Spleen (tissue), 11 donors: ENCODE results near the gene EVI5L. TPM values are rescaled to one million over a fixed set of nuclear protein-coding genes. Genes with fewer than 3 reads are reported as not detected.

Experiments used
- DNase-seq: peaks from one replicate; pipeline ENCODE4 v3.0.0-alpha.2; 2020
- H3K27ac ChIP-seq, 8 donors: fragments of 200-600 bp; sonication (generic) in 7 of 8; 1 replicate in 4 of 8; 2 replicates in 4 of 8; pipeline versions ENCODE4 v1.5.0 to v1.8.0; 2016 to 2021; ENCODE audit warnings: inconsistent platforms in 4 of 8, mild to moderate bottlenecking in 4 of 8, moderate library complexity in 1 of 8
- H3K27me3 ChIP-seq, 7 donors: fragments of 200-600 bp; sonication (generic) in 6 of 7; replicated peaks in 1 of 7; 1 replicate in 4 of 7; 2 replicates in 3 of 7; pipeline versions ENCODE4 v1.5.0 to v1.8.0; 2016 to 2021; ENCODE audit warnings: inconsistent platforms in 3 of 7, mild to moderate bottlenecking in 1 of 7
- H3K36me3 ChIP-seq, 6 donors: fragments of 200-600 bp; sonication (generic) in 5 of 6; 1 replicate in 4 of 6; 2 replicates in 2 of 6; pipeline versions ENCODE4 v1.5.0 to v1.8.0; 2016 to 2021; ENCODE audit warnings: inconsistent platforms in 2 of 6
- H3K4me1 ChIP-seq, 6 donors: fragments of 200-600 bp; sonication (generic) in 5 of 6; 1 replicate in 3 of 6; 2 replicates in 3 of 6; pipeline versions ENCODE4 v1.5.0 to v1.8.0; 2016 to 2021; ENCODE audit warnings: inconsistent platforms in 3 of 6
- H3K4me3 ChIP-seq, 8 donors: fragments of 200-600 bp; sonication (generic) in 7 of 8; 1 replicate in 4 of 8; 2 replicates in 4 of 8; pipeline versions ENCODE4 v1.5.0 to v1.8.0; 2016 to 2021; ENCODE audit warnings: inconsistent platforms in 4 of 8, mild to moderate bottlenecking in 4 of 8, moderate library complexity in 2 of 8
- H3K9me3 ChIP-seq, 8 donors: fragments of 200-600 bp; sonication (generic) in 7 of 8; 1 replicate in 4 of 8; 2 replicates in 4 of 8; pipeline versions ENCODE4 v1.5.0 to v1.8.0; 2016 to 2021; ENCODE audit warnings: inconsistent platforms in 4 of 8
- POLR2A ChIP-seq, 3 donors: fragments of 450-650 bp; IDR thresholded peaks; one replicate each; pipeline ENCODE4 v1.5.1; 2017; ENCODE audit warnings: antibody characterized with exemption in 3 of 3, mild to moderate bottlenecking in 1 of 3
- POLR2AphosphoS5 ChIP-seq, 3 donors: sonication (generic); formaldehyde crosslinking; IDR thresholded peaks; one replicate each; pipeline ENCODE4 v1.5.1; 2017; ENCODE audit warnings: antibody characterized with exemption in 3 of 3
- WGBS, 5 donors: extraction: QIAGEN DNeasy Blood & Tissue Kit in 3 of 5; methylation state at CpG; one replicate each; pipeline versions ENCODE4 v1.1.5 to v1.1.7; 2013 to 2018; 5-methylcytosine and 5-hydroxymethylcytosine counted together
- intact Hi-C: fragments of 100-400 bp; cut with DNase I; formaldehyde crosslinking; loops from one replicate; pipeline ENCODE4 v1.15.0; 2023; ENCODE audit warnings: low total_unique reads
- polyA plus RNA-seq, 3 donors: library from polyadenylated mRNA; stranded (reverse); fragments of 200-250 nt; gene quantifications; one replicate each; pipeline ENCODE4 v1.2.1, GENCODE V29; 2013
- total RNA-seq, 7 donors: library from RNA; depleted of rRNA in 3 of 7; stranded (reverse); fragments of >200 nt in 3 of 7; fragmentation: NEBNext Ultra II Directional in 4 of 7; extraction: Animal tissue kit (Norgen Biotek cat#: 25700) in 4 of 7; gene quantifications; one replicate each; pipeline versions ENCODE4 v1.1.0 to v1.2.1, GENCODE V29; 2016 to 2021
- TF ChIP-seq, protein P1 (sequence below), 11 experiments: fragments of 200-600 bp in 7 of 11; fragments of 450-650 bp in 4 of 11; sonication (generic) in 4 of 11; IDR thresholded peaks in 8 of 11; conservative IDR thresholded peaks in 3 of 11; 1 replicate in 7 of 11; 2 replicates in 4 of 11; pipeline versions ENCODE4 v1.4.0 to v1.8.0; 2016 to 2021; ENCODE audit warnings: antibody characterized with exemption in 11 of 11, inconsistent platforms in 4 of 11, mild to moderate bottlenecking in 1 of 11
- donor health status: healthy with polysubstance abuse.
- donor health status: DM: no; HTN: no; CAD: no; lungs with moderate emphysema.
- donor health status: DM: no; HTN: no; CAD: no.
- donor health status: Bipolar disorder and iron deficiency.
- donor health status: healthy.
- donor health status: DM: no; HTN: no; CAD: no.
- donor health status: DM: yes; HTN: yes; CAD: no.

Gene EVI5L
- total and polyA plus RNA-seq, 10 donors, result 3.7 to 22.8 (median 11.9) TPM

- H3K4me1 ChIP-seq, result peaks cover 0 to 9% (median 0%) of the 10 kb centered on the region in 6 donors
- no peak overlapping the region for H3K27ac ChIP-seq
- intact Hi-C loops, result no loop called here
- 90 to 94% (median 93%) methylated on average over 5 of the region's 5 CpGs; no CpG with 5 or more reads in 1 of the 5 donors for WGBS, 5 donors
- H3K4me3 ChIP-seq, result no peak overlapping the region
- H3K9me3 ChIP-seq, result no peaks in the 10 kb centered on the region
- no peak for TF ChIP-seq POLR2AphosphoS5 (IDR thresholded peaks at IDR 0.05)
- TF ChIP-seq, protein P1, sequence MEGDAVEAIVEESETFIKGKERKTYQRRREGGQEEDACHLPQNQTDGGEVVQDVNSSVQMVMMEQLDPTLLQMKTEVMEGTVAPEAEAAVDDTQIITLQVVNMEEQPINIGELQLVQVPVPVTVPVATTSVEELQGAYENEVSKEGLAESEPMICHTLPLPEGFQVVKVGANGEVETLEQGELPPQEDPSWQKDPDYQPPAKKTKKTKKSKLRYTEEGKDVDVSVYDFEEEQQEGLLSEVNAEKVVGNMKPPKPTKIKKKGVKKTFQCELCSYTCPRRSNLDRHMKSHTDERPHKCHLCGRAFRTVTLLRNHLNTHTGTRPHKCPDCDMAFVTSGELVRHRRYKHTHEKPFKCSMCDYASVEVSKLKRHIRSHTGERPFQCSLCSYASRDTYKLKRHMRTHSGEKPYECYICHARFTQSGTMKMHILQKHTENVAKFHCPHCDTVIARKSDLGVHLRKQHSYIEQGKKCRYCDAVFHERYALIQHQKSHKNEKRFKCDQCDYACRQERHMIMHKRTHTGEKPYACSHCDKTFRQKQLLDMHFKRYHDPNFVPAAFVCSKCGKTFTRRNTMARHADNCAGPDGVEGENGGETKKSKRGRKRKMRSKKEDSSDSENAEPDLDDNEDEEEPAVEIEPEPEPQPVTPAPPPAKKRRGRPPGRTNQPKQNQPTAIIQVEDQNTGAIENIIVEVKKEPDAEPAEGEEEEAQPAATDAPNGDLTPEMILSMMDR (IDR thresholded peaks at IDR 0.05 in 8 of 11, conservative IDR thresholded peaks at IDR 0.05 in 3 of 11), result no peak
- no peak for TF ChIP-seq POLR2A (IDR thresholded peaks at IDR 0.05)
- no peaks in the 10 kb centered on the region for H3K27me3 ChIP-seq
- H3K36me3 ChIP-seq, result peaks cover 0 to 16% (median 0%) of the 10 kb centered on the region in 6 donors
- DNase-seq, result no peak
Measured at GRCh38 chr19:7844405-7844804, 14.4 kb downstream of the EVI5L start.

- DNase-seq, result no peak
- no peak for TF ChIP-seq POLR2AphosphoS5 (IDR thresholded peaks at IDR 0.05)
- TF ChIP-seq POLR2A (IDR thresholded peaks at IDR 0.05), result no peak
- TF ChIP-seq, protein P1 (IDR thresholded peaks at IDR 0.05 in 8 of 11, conservative IDR thresholded peaks at IDR 0.05 in 3 of 11), result no peak
- intact Hi-C loops, result no loop called here
- Histone ChIP-seq H3K27me3 (no peaks in the 10 kb centered on the region), H3K4me3 (no peak overlapping the region), H3K27ac (no peak overlapping the region), H3K9me3 (no peaks in the 10 kb centered on the region), H3K36me3 (peaks cover 0 to 22% (median 0%) of the 10 kb centered on the region in 6 donors), H3K4me1 (peaks cover 0 to 9% (median 0%) of the 10 kb centered on the region in 6 donors)
- WGBS, 5 donors, result 58 to 84% (median 79%) methylated on average over 3 to 10 of the region's 10 CpGs
Measured at GRCh38 chr19:7844951-7845350, 14.9 kb downstream of the EVI5L start.

DNA sequence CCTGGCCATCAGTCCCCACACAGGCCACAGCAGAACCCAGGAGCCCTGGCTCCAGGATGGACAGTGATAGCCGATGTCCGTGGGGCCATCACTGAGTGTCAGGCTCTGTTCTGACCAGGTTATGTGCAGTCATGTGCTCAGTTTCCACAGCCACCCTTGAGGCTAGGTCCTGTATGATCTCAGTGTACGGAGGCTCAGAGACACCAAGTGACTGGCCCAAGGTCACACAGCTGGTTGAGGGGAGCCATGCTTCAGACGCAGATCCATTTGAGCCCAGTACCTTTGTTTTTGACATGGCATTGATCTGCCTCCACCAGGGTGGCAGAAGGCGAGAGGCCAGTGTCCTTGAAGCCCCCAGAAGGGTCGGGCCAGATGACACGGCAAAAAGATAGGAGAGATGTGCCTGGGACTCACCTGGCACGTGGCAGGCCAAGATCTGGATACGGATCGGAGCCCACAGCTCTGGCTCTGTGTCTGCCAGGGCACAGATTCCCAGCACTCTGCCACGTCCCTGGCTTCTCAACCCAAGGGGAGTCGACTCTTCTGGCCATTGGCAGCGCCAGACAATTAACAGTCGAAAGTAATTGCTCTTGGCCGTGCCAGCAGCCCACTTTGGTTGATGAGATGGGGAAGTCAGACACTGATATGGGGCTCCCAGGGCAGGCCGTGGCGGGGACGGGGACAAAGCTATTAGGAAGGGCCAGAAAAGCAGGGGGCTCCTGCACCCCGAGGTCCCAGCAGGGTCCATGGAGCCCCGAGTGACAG, 15.6 kb downstream of the EVI5L start:
- intact Hi-C loops, result no loop called here
- H3K27me3 ChIP-seq, result no peaks in the 10 kb centered on the region
- no peak for DNase-seq
- TF ChIP-seq POLR2A (IDR thresholded peaks at IDR 0.05), result no peak
- TF ChIP-seq, protein P1 (IDR thresholded peaks at IDR 0.05 in 8 of 11, conservative IDR thresholded peaks at IDR 0.05 in 3 of 11), result no peak
- TF ChIP-seq POLR2AphosphoS5 (IDR thresholded peaks at IDR 0.05), result no peak
- peaks cover 0 to 28% (median 0%) of the 10 kb centered on the region in 6 donors for H3K36me3 ChIP-seq
- WGBS, 5 donors, result 82 to 87% (median 85%) methylated on average over 8 to 20 of the region's 20 CpGs
- no peak overlapping the region for H3K27ac ChIP-seq
- peaks cover 0 to 9% (median 0%) of the 10 kb centered on the region in 6 donors for H3K4me1 ChIP-seq
- H3K4me3 ChIP-seq, result no peak overlapping the region
- no peaks in the 10 kb centered on the region for H3K9me3 ChIP-seq

- WGBS, 5 donors, result 54 to 84% (median 82%) methylated on average over 9 to 19 of the region's 19 CpGs
- intact Hi-C loops, result no loop called here
- peaks cover 0 to 9% (median 0%) of the 10 kb centered on the region in 6 donors for H3K4me1 ChIP-seq
- no peaks in the 10 kb centered on the region for H3K9me3 ChIP-seq
- TF ChIP-seq POLR2A (IDR thresholded peaks at IDR 0.05) (no peak), POLR2AphosphoS5 (IDR thresholded peaks at IDR 0.05) (no peak)
- TF ChIP-seq, protein P1 (IDR thresholded peaks at IDR 0.05 in 8 of 11, conservative IDR thresholded peaks at IDR 0.05 in 3 of 11), result no peak
- H3K36me3 ChIP-seq, result peaks cover 0 to 34% (median 0%) of the 10 kb centered on the region in 6 donors
- H3K27me3 ChIP-seq, result no peaks in the 10 kb centered on the region
- no peak overlapping the region for H3K27ac ChIP-seq
- H3K4me3 ChIP-seq, result no peak overlapping the region
- no peak for DNase-seq
Measured at GRCh38 chr19:7846155-7846646, 16.2 kb downstream of the EVI5L start.
